GM19328 (cell line): ENCODE results near the gene MLANA.
A peak's percentile ranks its signal among the peaks of the same experiment; 100 is the strongest.

Source experiments
- ATAC-seq: cut with Tn5 transposase; IDR thresholded peaks from one replicate; pipeline ENCODE4 v1.9.1; 2021; ENCODE audit warnings: mild to moderate bottlenecking, moderate library complexity; ENCODE audit not compliant: unreplicated experiment

The MLANA gene, protein sequence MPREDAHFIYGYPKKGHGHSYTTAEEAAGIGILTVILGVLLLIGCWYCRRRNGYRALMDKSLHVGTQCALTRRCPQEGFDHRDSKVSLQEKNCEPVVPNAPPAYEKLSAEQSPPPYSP

DNA sequence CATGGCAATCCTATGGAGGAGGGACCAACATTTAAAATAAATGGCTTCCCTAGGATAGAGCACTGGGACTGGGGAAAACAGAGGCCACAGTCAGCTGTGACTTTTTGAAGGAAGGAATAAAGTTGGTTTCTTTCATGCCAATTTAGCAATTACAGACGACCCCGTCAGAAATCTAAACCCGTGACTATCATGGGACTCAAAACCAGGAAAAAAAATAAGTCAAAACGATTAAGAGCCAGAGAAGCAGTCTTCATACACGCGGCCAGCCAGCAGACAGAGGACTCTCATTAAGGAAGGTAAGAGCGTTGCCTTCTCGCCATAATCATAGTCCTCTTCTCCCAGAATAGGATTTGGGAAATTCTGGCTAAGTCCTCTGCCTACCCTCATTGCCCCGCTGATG is at the start of gene MLANA:
TSS of gene MLANA (plus strand) at position 249 of the 400 bp plus-strand sequence. CDS start 1,586 bp downstream, outside the sequence.
- no peak for ATAC-seq

DNA sequence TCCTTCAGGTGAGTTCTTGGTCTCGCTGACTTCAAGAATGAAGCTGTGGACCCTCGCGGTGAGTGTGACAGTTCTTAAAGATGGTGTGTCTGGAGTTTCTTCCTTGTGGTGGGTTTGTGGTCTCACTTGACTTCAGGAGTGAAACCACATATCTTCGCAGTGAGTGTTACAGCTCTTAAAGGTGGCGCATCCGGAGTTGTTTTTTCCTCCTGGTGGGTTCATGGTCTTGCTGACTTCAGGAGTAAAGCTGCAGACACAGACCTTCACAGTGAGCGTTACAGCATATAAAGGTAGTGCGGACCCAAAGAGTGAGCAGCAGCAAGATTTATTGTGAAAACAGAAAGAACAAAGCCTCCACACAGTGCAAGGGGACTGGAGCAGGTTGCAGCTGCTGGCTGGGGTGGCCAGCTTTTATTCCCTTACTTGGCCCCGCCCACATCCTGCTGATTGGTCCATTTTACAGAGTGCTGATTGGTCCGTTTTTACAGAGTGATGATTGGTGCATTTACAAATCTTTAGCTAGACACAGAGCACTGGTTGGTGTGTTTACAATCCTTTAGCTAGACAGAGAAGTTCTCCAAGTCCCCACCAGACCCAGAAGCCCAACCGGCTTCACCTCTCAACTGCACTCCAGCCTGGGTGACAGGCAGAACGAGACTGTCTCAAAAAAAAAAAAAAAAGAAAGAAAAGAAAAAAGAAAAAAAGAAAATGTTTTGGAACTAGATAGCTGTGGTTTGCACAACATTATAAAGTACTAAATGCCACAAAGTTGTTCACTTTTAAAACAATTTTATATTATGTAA is 48.7 kb upstream of the MLANA start:
- no peak for ATAC-seq

DNA sequence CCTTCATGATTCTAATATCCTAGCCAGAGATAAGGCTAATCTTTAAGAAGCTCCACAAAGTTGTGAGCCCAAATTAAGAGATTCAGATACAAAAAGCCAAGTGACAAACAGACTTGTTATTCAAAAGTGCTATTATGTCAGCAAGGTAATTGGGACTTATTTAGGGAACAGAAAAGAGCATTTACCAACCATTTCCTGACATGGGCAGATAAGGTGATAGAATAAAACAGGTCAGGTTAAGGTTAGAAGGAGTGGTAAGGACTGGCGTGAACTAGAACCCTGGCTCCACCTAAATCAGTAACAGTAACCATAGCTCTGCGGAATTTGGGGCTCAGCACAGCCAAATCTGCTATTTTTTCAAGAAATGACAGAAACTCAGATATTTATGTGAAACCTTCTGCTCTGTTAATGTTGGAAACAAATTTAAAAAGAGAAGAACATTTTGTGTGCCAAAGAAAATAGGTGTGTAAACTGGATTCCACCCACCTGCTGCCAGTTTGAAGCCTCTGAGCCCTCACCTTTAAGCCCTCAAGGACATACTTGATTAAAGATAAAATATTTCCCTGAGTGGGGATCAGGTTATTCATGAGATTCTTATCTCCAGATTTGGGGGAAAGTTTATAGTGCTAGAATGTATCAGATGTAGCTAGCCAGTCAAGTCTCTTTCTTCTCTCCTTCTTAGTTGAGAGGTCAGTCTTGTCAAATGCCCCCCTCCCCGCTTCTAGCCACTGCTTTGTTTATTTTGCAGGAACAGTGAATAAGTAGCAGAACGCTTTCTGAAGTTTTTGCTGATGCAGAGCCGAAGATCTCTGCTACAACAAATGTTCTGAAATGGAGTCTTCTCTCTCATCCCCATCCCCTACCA is 47.5 kb upstream of the MLANA start:
- ATAC-seq = no peak

DNA sequence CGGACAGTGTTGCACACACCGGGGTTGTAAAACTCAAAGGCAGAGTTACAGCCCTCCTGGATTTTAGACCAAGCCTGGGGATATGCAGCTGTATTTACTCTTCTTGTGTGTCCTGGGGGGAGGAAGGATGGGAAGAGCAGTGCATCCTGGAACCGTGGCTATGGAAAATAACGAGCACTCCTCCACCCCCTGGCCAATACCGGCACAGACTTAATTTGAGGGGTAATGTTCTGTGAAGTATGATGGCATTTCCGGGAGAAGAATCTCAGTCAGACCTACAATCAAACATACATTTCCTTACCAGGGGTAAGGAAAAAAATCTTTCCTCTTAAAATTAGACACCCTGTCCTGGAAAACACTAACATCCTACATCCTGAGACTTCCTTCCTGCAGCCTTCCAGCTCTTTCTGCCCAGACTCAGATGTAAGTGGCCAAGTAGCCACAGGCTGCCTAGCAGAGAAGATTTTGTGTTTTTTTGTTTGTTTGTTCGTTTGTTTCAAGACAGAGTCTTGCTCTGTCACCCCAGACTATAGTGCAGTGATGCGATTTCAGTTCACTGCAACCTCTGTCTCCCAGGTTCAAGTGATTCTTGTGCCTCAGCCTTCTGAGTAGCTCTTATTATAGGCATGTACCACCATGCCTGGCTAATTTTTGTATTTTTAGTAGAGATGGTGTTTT is 46.8 kb upstream of the MLANA start:
- ATAC-seq = no peak

DNA sequence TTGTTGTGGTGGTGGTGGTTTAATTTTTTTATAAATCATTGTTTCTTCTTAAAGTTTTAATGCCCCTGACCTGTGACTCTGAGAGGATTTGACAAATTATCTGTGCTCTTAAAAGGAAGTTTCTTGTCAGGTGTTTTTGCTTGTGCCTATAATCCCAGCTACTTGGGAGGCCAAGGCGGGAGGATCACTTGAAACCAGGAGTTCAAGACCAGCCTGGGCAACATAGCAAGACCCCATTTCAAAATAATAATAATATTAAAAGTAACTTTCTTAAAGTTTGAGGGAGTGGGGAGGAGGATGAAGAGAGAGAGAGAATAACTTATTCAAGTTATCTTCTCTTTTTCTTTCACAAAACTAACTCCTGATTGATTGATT is 45.5 kb upstream of the MLANA start:
- no peak for ATAC-seq

DNA sequence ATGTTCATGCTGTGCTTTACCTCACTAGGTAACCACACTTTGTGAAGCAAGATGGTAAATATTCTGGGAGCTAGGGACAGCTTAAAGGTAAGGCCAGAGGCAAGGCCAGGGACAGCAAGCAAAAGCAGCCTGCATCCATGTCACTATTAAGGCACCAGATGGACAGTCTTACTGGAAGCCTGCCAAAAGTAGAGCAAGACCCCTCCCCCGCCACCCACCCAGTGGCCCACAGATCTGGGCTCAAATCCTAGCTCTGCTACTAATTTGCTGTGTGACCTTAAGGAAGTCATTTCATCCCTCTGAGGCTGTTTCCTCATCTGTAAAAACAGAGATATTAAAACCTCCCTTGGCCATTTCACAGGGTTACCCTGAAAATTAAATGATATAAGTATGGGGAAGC is 44.6 kb upstream of the MLANA start:
- ATAC-seq = no peak

DNA sequence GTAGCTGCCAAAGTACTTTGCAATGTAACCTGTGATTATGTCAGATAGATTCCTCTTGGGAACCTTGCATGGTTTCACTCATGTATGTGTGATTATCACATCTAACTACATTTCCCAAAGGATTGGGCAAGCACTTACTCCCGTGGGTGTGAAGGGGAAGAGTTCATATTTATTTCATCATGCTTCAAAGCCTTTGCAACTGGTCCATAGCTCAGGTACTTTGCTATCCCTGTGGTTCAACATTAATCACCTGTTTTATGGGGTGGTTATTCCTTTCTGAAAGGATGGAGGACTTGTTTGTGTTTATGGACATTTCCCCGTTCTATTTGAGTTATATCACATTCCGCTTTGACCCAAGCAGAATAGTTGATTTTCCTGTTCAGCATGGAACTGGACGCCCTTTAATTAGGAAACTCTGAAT is 44.2 kb upstream of the MLANA start:
- no peak for ATAC-seq

DNA sequence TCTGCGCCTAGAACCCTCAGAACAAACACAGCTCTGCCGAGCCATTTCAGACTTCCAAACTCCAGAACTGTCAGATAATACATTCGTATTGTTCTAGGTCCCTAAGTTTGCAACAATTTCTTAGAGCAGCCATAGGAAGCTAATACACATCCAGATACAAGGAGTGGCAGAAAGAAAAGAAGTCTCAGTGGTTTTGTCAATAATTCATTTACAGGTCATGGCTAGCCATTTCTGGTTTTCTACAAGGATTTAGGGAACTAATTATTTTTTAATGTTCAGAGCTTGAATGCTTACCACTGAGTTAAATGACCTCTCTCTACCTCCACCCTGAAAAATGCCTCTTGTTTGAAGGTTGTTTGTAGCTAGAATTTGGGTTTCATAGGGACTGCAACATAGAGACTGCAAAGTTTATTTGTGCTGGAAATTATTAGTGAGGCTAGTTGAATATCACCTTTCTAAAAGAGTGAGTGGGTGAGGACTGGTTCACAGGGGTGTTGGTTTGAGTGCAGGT is 42.3 kb upstream of the MLANA start:
- ATAC-seq = no peak

DNA sequence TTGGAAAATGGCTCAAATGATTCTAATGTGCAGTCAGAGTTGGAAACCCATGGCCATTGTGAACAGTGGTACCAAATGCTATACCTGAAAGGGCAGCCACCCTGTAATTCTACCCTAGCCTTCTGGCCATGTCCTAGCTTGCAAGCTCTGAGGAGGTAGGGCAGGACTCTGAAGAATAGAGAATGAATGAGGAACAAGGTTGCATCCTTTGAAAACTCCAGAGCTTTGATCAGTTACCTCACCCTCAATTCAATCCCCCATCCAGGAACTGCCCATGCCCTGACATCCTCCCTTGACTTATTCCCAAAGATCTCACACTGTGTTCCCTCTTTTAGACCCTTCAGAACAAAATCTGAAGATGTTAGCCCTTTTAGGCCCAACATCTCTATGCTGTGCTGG is 40.0 kb upstream of the MLANA start:
- no peak for ATAC-seq

DNA sequence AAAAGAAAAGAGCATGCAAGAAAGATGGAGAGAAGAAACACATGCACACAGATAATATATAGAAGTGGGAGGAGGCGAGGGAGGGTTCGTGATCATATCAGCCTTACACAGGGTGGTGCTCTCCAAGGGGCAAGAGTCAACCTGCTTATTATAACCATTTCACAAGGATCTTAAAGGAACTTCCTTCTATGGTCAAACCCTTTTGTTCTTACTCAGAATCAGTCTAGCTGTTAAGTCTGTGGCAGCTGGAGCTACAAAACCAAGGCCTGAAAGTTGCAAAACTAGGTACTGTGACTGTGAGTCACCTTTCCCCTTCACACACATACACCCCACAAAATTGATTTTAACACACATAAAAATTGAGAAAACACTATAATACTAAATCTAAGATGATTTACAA is 39.2 kb upstream of the MLANA start:
- peak; percentile 74 for ATAC-seq

DNA sequence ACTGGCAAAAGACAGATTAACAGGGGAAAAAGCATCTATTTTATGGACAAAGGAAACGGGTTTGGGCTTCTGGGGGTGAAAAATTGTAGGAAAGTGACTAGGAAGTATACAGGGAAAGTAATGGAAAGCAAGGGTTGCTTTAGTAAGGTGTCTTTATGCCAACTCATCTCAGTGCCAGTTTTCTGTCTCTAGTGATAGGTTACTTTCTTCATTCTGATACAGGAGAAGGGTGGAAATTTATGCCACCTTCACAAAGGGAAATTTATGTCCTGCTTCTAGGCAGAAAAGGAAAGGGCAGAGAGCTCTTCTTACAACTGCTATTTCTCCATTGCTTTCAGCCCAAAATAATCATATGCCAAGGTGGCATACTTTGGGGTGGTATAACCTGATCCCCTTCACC is 37.7 kb upstream of the MLANA start:
- ATAC-seq = no peak

DNA sequence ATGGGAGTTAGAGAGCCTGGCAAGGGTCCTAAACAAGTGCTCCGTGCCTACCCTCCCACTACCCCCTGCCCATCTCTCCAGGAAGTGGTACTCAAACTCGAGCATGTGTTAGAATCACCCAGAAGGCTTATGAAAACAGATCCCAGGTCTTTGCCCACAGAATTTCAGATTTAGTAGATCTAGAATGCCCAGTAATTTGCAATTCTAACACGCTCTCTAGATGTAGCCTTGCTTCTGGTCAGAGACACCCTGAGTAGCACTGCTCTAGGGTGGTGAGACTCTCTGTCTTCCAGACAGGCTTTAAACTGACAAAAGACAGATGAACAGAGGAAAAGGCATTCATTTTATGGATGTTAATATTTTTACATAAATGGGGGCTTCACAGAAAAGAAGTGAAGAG is 37.1 kb upstream of the MLANA start:
- no peak for ATAC-seq

DNA sequence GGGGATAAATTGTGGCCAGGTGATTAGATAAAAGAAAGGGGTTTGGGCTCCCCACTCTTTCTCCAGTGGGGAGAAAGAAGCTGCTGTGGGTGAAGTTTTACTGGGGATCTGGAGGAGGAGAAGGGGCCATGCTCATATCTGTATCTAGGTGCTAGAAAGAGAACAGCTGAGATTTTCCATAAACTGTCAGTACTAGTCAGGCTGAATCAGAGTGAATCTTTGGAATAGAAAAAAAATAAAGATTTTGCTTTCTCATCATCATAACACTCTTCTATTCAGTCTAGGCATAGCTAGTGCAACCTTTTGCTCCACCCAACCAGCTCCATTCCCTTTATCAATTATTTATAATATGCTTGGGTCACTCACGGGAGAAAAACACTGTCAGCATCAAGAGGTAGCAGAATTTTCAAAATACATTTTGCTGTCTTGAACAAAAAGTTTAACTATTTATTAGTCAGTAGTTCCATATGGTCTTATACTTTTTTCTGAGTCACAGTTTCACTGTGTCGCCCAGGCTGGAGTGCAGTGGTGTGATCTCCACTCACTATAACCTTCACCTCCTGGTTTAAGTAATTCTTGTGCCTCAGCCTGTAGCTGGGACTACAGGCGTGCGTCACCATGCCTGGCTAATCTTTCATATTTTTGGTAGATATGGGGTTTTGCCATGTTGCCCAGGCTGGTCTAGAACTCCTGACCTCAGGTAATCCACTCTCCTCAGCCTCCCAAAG is 36.5 kb upstream of the MLANA start:
- no peak for ATAC-seq

DNA sequence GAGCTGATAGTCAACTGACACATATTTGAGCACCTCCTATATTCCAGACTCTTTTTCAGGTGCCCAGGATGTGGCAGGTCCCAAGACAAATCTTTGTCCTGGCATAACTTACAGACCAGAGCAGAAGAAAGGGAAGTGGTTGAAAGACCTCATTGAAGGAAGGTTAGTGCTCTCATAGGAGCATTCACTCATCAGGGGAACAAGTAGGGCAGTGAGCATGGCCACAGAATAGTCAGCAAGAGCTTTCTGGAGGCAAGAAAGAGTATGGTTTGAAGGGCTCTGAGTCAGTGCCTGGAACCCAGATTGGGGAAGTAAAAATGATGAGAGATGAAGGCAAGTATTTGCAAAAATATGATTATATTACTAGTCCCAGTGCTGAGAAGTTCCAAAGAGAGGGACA is 32.8 kb upstream of the MLANA start:
- no peak for ATAC-seq

DNA sequence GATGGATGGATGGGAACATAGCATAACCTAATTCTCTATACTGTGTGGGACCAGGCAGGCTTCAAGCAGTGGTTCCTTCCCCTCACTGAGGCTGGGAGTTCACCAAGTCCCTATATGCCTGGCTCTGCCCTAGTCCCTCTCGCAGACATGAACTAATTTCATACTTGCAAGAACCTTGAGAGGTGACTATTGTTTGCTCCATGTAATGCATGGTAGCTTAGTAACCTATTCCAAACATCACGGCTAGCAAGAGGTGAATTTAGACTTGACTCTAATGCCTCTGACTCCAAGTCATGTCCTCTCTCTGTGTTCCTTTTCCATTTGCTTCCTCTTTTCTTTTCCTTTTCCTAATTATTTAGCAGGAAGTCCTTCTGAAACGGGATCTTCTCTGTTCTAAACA is 31.9 kb upstream of the MLANA start:
- no peak for ATAC-seq

DNA sequence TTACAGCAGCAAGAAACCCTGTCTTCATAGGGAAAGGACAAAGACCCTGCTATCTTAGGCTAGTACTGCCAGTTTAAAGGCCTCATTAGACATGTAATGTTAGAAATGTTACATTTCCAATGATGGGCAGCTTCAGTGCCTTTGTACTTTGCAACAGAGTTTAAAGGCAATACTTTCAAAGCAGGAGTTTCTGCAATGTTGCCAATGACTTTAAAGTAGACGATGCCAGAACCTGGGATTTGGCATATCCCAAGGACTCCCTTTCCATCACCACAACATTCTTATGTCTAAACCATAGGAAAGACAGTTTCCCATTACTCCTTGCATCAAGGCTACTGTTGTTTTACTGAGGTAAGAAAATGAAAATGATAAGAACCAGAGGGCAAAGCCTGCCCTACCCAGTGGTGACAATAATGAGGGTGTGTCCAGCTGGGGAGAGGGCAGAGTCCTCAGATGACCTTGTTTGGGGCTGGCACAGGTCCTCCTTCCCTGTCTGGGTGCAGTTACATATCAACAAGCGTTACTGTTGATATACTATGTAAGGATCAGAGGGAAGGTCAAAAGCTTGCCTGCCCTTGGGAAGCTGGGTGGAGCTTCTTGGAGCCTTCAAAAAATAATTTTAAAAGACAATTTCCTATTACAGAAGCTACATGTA is 27.5 kb upstream of the MLANA start:
- ATAC-seq = no peak

DNA sequence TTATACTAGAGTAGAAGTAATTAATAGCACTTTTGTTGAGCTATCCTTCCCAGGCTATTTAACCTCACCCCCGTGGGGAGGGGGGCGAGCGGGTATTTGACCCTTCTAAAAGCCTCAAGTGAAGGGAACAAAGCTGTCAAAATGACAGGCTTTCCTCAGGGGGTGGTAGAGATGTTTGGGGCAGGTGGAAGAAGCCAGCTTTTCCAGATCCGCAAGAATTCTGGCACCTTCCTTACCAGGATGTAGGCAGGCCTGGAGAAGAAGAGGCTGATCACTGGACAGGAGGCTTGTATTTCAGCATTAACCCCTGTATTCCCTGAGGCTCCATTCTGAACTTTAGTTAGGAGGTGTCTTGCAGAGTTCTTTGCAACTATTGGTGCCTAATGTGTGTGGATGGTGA is 26.2 kb upstream of the MLANA start:
- no peak for ATAC-seq

DNA sequence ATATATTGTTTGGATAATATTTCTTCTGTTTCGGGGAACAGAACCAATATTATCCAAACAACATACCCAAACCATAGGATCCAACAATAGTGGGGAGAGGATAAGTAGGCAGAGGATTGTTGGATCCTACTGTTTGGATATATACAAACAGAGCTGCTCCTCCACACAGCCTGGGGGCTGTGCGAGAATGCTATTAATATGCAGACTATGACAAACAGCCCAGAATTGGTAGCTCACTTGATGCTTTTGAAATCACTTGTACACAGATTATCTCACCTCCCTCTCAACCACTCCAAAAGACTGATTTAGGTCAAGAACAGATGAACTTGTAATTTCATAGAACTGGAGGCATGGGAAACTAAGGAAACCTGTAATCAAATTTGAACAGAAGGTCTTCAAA is 24.4 kb upstream of the MLANA start:
- no peak for ATAC-seq

DNA sequence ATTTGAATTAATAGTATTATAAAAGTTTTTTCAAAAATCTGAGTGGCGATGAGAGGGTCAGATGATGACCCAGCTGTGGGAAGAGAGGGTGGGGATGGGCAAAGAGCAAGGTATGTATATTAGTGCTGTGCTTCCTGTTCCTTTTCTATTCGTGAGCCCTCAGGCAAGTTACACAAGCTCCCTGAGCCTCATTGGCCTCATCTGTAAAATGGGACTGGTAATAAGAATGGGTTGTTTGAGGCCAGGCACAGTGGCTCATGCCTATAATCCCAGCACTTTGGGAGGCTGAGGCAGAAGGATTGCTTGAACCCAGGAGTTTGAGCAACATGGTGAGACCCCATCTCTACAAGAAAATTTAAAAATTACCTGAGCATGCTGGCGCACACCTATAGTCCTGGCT is 24.0 kb upstream of the MLANA start:
- no peak for ATAC-seq

DNA sequence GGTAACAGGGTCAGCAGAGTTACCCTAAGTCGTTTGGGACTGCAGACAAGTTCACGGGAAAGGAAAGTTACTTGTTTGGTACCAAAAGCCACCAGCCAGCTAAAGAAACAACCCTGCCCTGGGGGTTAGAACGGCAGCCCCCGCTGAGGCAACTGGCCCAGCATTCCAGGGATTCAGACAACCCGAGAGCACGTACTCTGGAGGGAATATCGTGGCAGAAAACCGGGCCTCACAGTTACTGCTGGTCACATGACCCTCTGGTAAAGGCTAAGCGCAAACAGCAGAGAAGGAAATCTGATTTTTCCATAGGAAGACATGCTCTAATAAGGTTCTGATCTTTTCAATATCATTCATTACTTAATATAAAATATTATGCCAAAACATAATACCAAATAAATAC is 22.5 kb upstream of the MLANA start:
- no peak for ATAC-seq
